HCT116 (cell line): ENCODE measurements around the gene MEF2D. TPM values are rescaled to one million over a fixed set of nuclear protein-coding genes. Genes with fewer than 3 reads are reported as not detected.

Experiments
- ATAC-seq: fragments of 200-7000 bp; cut with Tn5 transposase; 2 replicates; pipeline ENCODE4 v1.9.1; 2020; ENCODE audit warnings: mild to moderate bottlenecking, moderate library complexity
- BruUV-seq: library from RNA; stranded (reverse); fragments of 400-500 nt; replicated peaks from 2 replicates; lab custom pipeline; 2021; lab: Mats Ljungman, UMichigan
- CTCF ChIA-PET: fragments of 300-600 bp; sonication (Branson Sonifier 250); formaldehyde crosslinking; loops from one replicate; lab custom pipeline; 2021; ENCODE audit warnings: antibody characterized with exemption; lab: Charles Lee
- POLR2A ChIA-PET: fragments of 300-600, 350-600 bp; sonication (Branson Sonifier 250); formaldehyde crosslinking; loops from one replicate; lab custom pipeline; 2021; ENCODE audit warnings: antibody characterized with exemption; lab: Charles Lee
- RAD21 ChIA-PET, 2 experiments: fragments of 300-600 bp; sonication (Branson Sonifier 250); formaldehyde crosslinking; loops; one replicate each; lab custom pipeline; 2023; ENCODE audit warnings: low total read pairs in 2 of 2; ENCODE audit not compliant: uncharacterized antibody in 2 of 2, unreplicated experiment in 2 of 2, low non-redundant PET in 1 of 2; lab: Charles Lee
- DNase-seq: peaks from one replicate; pipeline ENCODE4 v3.0.0-alpha.2; 2010; ENCODE audit warnings: low read depth, low spot score
- H2AFZ ChIP-seq: fragments of 200-600 bp; shearing (Covaris generic), sonication (generic); 2 replicates; pipeline ENCODE4 v1.6.1; 2017; ENCODE audit warnings: low read depth, mixed run types, mixed read lengths, antibody characterized with exemption, low read length; ENCODE audit not compliant: poor library complexity, severe bottlenecking
- H3K27ac ChIP-seq: 2 replicates; pipeline ENCODE4 v1.5.1; 2012; ENCODE audit warnings: low read depth, low read length
- H3K27me3 ChIP-seq: fragments of 200-600 bp; sonication (generic); 2 replicates; pipeline ENCODE4 v1.6.1; 2016; ENCODE audit warnings: mixed run types, low read length, mixed read lengths; ENCODE audit not compliant: insufficient read depth
- H3K36me3 ChIP-seq, 2 experiments: fragments of 200-500 bp in 1 of 2; fragments of 200-600 bp in 1 of 2; sonication (Bioruptor generic) in 1 of 2; sonication (generic) in 1 of 2; 2 replicates each; pipeline versions ENCODE4 v1.5.1 to v1.6.1; 2014 to 2016; ENCODE audit warnings: low read length in 2 of 2, inconsistent platforms in 1 of 2, mixed read lengths in 1 of 2, mixed run types in 1 of 2; ENCODE audit not compliant: insufficient read depth in 2 of 2, control insufficient read depth in 1 of 2
- H3K4me1 ChIP-seq, 2 experiments: fragments of 200-600 bp in 1 of 2; sonication (generic) in 1 of 2; 2 replicates each; pipeline versions ENCODE4 v1.5.1 to v1.6.1; 2012 to 2017; ENCODE audit warnings: low read length in 2 of 2, inconsistent platforms in 1 of 2, mild to moderate bottlenecking in 1 of 2, mixed read lengths in 1 of 2, mixed run types in 1 of 2, moderate library complexity in 1 of 2; ENCODE audit not compliant: insufficient read depth in 2 of 2, control insufficient read depth in 1 of 2
- H3K4me2 ChIP-seq: fragments of 200-600 bp; sonication (generic); 2 replicates; pipeline ENCODE4 v1.6.1; 2017; ENCODE audit warnings: mixed run types, low read length, mixed read lengths
- H3K4me3 ChIP-seq, 2 experiments: fragments of 200-600 bp in 1 of 2; sonication (generic) in 1 of 2; replicated peaks in 1 of 2; 2 replicates each; pipeline ENCODE4 v1.5.1; 2011 to 2016; ENCODE audit warnings: low read length in 2 of 2, control low read depth in 1 of 2, low read depth in 1 of 2, mild to moderate bottlenecking in 1 of 2, mixed read lengths in 1 of 2, mixed run types in 1 of 2
- H3K79me2 ChIP-seq: fragments of 200-600 bp; sonication (generic); 2 replicates; pipeline ENCODE4 v1.6.1; 2017; ENCODE audit warnings: mild to moderate bottlenecking, mixed run types, low read length, moderate library complexity, mixed read lengths; ENCODE audit not compliant: insufficient read depth
- H3K9ac ChIP-seq: fragments of 200-600 bp; sonication (generic); 2 replicates; pipeline ENCODE4 v1.6.1; 2016; ENCODE audit warnings: low read length, mixed read lengths
- H3K9me2 ChIP-seq: fragments of 200-600 bp; sonication (generic), shearing (Covaris generic); 2 replicates; pipeline ENCODE4 v1.6.1; 2017; ENCODE audit warnings: mixed run types, mild to moderate bottlenecking, moderate library complexity; ENCODE audit not compliant: insufficient read depth
- H3K9me3 ChIP-seq, 2 experiments: fragments of 200-500 bp in 1 of 2; fragments of 200-600 bp in 1 of 2; sonication (Bioruptor generic) in 1 of 2; sonication (generic) in 1 of 2; 2 replicates each; pipeline ENCODE4 v1.6.1; 2014 to 2017; ENCODE audit warnings: low read length in 2 of 2, mixed read lengths in 2 of 2, inconsistent platforms in 1 of 2, low read depth in 1 of 2, mild to moderate bottlenecking in 1 of 2, mixed run types in 1 of 2, moderate library complexity in 1 of 2; ENCODE audit not compliant: control insufficient read depth in 1 of 2, insufficient read depth in 1 of 2
- H4K20me1 ChIP-seq: fragments of 200-600 bp; sonication (generic), shearing (Covaris generic); 2 replicates; pipeline ENCODE4 v1.6.1; 2017; ENCODE audit warnings: mixed run types, mild to moderate bottlenecking, moderate library complexity; ENCODE audit not compliant: insufficient read depth
- ATF3 ChIP-seq: IDR thresholded peaks from 2 replicates; pipeline ENCODE4 v1.6.1; 2012
- CBX3 ChIP-seq: IDR thresholded peaks from 2 replicates; pipeline ENCODE4 v1.6.1; 2012; ENCODE audit warnings: low read depth
- CEBPB ChIP-seq: IDR thresholded peaks from 2 replicates; pipeline ENCODE4 v1.6.1; 2012; ENCODE audit warnings: low read depth
- EGR1 ChIP-seq: IDR thresholded peaks from 2 replicates; pipeline ENCODE4 v1.6.1; 2012; ENCODE audit warnings: low read depth
- EZH2phosphoT487 ChIP-seq: fragments of 200-600 bp; IDR thresholded peaks from 2 replicates; pipeline ENCODE4 v1.6.1; 2018; ENCODE audit warnings: antibody characterized with exemption, borderline replicate concordance
- JUND ChIP-seq: IDR thresholded peaks from 2 replicates; pipeline ENCODE4 v1.6.1; 2012
- MAX ChIP-seq: IDR thresholded peaks from 2 replicates; pipeline ENCODE4 v1.6.1; 2012
- RAD21 ChIP-seq: IDR thresholded peaks from 2 replicates; pipeline ENCODE4 v1.6.1; 2012; ENCODE audit warnings: low read depth, mild to moderate bottlenecking
- REST ChIP-seq: IDR thresholded peaks from 2 replicates; pipeline ENCODE4 v1.6.1; 2012; ENCODE audit warnings: low read depth
- SP1 ChIP-seq: IDR thresholded peaks from 2 replicates; pipeline ENCODE4 v1.6.1; 2012; ENCODE audit warnings: low read depth
- ZBTB33 ChIP-seq: IDR thresholded peaks from 2 replicates; pipeline ENCODE4 v1.6.1; 2011; ENCODE audit warnings: mild to moderate bottlenecking, low read length, moderate library complexity; ENCODE audit not compliant: insufficient replicate concordance; ENCODE audit errors: extremely low read depth
- ZFX ChIP-seq: fragments of 450-650 bp; IDR thresholded peaks from 2 replicates; pipeline ENCODE4 v1.6.1; 2017
- ZNF274 ChIP-seq: fragments of 200-500 bp; sonication (Bioruptor generic); IDR thresholded peaks from 2 replicates; pipeline ENCODE4 v1.6.1; 2014; ENCODE audit warnings: mild to moderate bottlenecking, low read depth, low read length, inconsistent platforms
- intact Hi-C: fragments of 100-400 bp; cut with micrococcal nuclease; formaldehyde crosslinking; loops from 2 replicates; pipeline ENCODE4 v1.10.0; 2022
- total RNA-seq: library from RNA; stranded (reverse); gene quantifications from one replicate; pipeline ENCODE4 v1.2.1, GENCODE V29; 2021; ENCODE audit not compliant: unreplicated experiment

MEF2D gene
- total RNA-seq, 1 experiment from 2014 or later = 44.2 TPM

GRCh38 chr1:156430303-156430702 lies 70.3 kb downstream of the MEF2D start:
- H3K4me2 ChIP-seq = no peak overlapping the region
- no peak overlapping the region for H3K4me3 ChIP-seq
- H3K27ac ChIP-seq = no peak overlapping the region
- intact Hi-C loops = no loop called here
- ATAC-seq (no peak), DNase-seq (no peak)
- no peaks in the 10 kb centered on the region for H3K9me2 ChIP-seq
- H3K27me3 ChIP-seq = peaks cover 8% of the 10 kb centered on the region; the same call in 1 of the 2 replicates
- CTCF ChIA-PET = interaction anchor here (2.9 kb wide), 1 partner anchor 44 kb away, joined by 14 read pairs; no protein-coding TSS in a partner anchor
- POLR2A ChIA-PET = interaction anchor here (2.0 kb wide), 1 partner anchor 9 kb away, joined by 6 read pairs; no protein-coding TSS in a partner anchor
- no peaks in the 10 kb centered on the region for H4K20me1 ChIP-seq
- no peaks in the 10 kb centered on the region for H3K4me1 ChIP-seq
- no peaks in the 10 kb centered on the region for H3K79me2 ChIP-seq
- H3K9me3 ChIP-seq = no peaks in the 10 kb centered on the region
- no peak overlapping the region for H3K9ac ChIP-seq
- BruUV-seq = no TSS peak
- H2AFZ ChIP-seq = no peak overlapping the region
- TF ChIP-seq ATF3 = no peak
- no peak for TF ChIP-seq ZNF274
- RAD21 ChIA-PET = no interaction called here
- no peaks in the 10 kb centered on the region for H3K36me3 ChIP-seq

- RAD21 ChIA-PET = no interaction called here
- POLR2A ChIA-PET = interaction anchor here (2.0 kb wide), 1 partner anchor 8 kb away, joined by 6 read pairs; no protein-coding TSS in a partner anchor
- TF ChIP-seq CBX3 (no peak), EGR1 (no peak), ZBTB33 (no peak), CEBPB (no peak), ZFX (no peak), ZNF274 (no peak), REST (no peak), SP1 (no peak), RAD21 (no peak), EZH2phosphoT487 (no peak), MAX (no peak), JUND (no peak)
- CTCF ChIA-PET = no interaction called here
- no peak overlapping the region for H3K9ac ChIP-seq
- ATAC-seq = no peak
- intact Hi-C loops = no loop called here
- no peak for DNase-seq
- H2AFZ ChIP-seq = no peak overlapping the region
- H3K4me2 ChIP-seq = no peak overlapping the region
- no peaks in the 10 kb centered on the region for H4K20me1 ChIP-seq
- H3K4me1 ChIP-seq = no peaks in the 10 kb centered on the region
- H3K9me2 ChIP-seq = no peaks in the 10 kb centered on the region
- no peaks in the 10 kb centered on the region for H3K79me2 ChIP-seq
- BruUV-seq = no TSS peak
- H3K4me3 ChIP-seq = no peak overlapping the region
- H3K27ac ChIP-seq = no peak overlapping the region
- H3K27me3 ChIP-seq = peaks cover 8% of the 10 kb centered on the region; the same call in 1 of the 2 replicates
- no peaks in the 10 kb centered on the region for H3K36me3 ChIP-seq
- H3K9me3 ChIP-seq = no peaks in the 10 kb centered on the region
Observed at GRCh38 chr1:156429313-156430060, 71.1 kb downstream of the MEF2D start.
